Uterus (tissue), 2 donors: ENCODE data around the gene LRRC57.

ENCODE experiments used
- CTCF ChIP-seq, 4 experiments: fragments of 200-600 bp in 2 of 4; fragments of 450-650 bp in 2 of 4; sonication (generic) in 2 of 4; IDR thresholded peaks; one replicate each; pipeline ENCODE4 v1.5.1; 2016 to 2019; ENCODE audit warnings: antibody characterized with exemption in 4 of 4, mild to moderate bottlenecking in 2 of 4, moderate library complexity in 1 of 4
- POLR2A ChIP-seq, 2 donors: fragments of 450-650 bp; IDR thresholded peaks; one replicate each; pipeline ENCODE4 v1.6.1; 2016; ENCODE audit warnings: antibody characterized with exemption in 2 of 2, mild to moderate bottlenecking in 1 of 2, moderate library complexity in 1 of 2

DNA sequence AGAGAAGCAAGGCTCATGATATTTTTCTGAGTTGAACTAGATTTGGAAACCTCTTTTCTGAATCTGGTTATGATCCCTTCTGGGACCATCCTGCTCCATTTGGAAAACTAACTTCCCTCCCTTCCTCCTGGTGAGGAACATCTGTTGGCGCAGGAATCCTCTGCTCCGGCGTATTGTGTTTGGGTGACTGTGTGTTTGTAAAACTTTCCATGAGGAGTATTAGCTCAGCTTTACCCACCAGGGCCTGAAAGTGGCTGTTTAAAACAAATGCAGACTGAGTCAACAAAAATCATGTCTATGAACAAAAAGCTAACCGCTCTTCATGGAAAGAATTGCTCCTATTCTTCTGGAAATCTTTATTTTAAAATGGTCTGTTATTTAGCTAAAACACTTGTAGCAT lies 44.5 kb upstream of the LRRC57 start:
- TF ChIP-seq CTCF (IDR thresholded peaks at IDR 0.05) (no peak), POLR2A (IDR thresholded peaks at IDR 0.05) (no peak)
